GM12878 (cell line): ENCODE data around the gene RGP1. TPM values are rescaled to one million over a fixed set of nuclear protein-coding genes. Genes with fewer than 3 reads are reported as not detected.

Source experiments
- ATAC-seq: fragments of 200-7000 bp; cut with Tn5 transposase; 3 replicates; pipeline ENCODE4 v1.9.1; 2020; ENCODE audit warnings: mild to moderate bottlenecking, moderate library complexity
- BruUV-seq: library from RNA; stranded (reverse); fragments of 400-500 nt; replicated peaks from 2 replicates; lab custom pipeline; 2021; lab: Mats Ljungman, UMichigan
- CTCF ChIA-PET: fragments of 300-600 bp; sonication (Branson Sonifier 250); formaldehyde crosslinking; extraction: SDS; loops from one replicate; lab custom pipeline; 2021; ENCODE audit warnings: inconsistent platforms; lab: Yijun Ruan, JAX
- POLR2A ChIA-PET: fragments of 350-600 bp; formaldehyde crosslinking; extraction: SDS; loops from one replicate; lab custom pipeline; 2021; ENCODE audit warnings: inconsistent platforms; lab: Charles Lee
- RAD21 ChIA-PET: fragments of 300-600 bp; sonication (Branson Sonifier 250); formaldehyde crosslinking; loops from one replicate; lab custom pipeline; 2023; ENCODE audit warnings: antibody characterized with exemption; ENCODE audit not compliant: unreplicated experiment; lab: Charles Lee
- SMC1A ChIA-PET: fragments of 300-600 bp; sonication (Branson Sonifier 250); formaldehyde crosslinking; loops from one replicate; lab custom pipeline; 2023; ENCODE audit not compliant: unreplicated experiment, uncharacterized antibody; lab: Charles Lee
- DNase-seq: peaks from one replicate; pipeline ENCODE4 v3.0.0-alpha.2; 2011; ENCODE audit warnings: low read depth, low spot score
- FAIRE-seq: peaks from 3 replicates; lab custom pipeline; 2011; peaks lifted over from hg19 to GRCh38; lab: Jason Lieb, UNC
- H2AFZ ChIP-seq: 2 replicates; pipeline ENCODE4 v1.6.0; 2011; ENCODE audit warnings: low read depth, low read length, control low read depth; ENCODE audit not compliant: control insufficient read depth
- H3K27ac ChIP-seq: 2 replicates; pipeline ENCODE4 v1.5.1; 2011; ENCODE audit warnings: control low read depth; ENCODE audit not compliant: control insufficient read depth, insufficient read depth
- H3K27me3 ChIP-seq, 2 experiments: replicated peaks in 1 of 2; 2 replicates each; pipeline versions ENCODE4 v1.6.0 to v1.6.1; 2011; ENCODE audit warnings: low read length in 1 of 2; ENCODE audit not compliant: control insufficient read depth in 2 of 2, insufficient read depth in 2 of 2
- H3K36me3 ChIP-seq, 2 experiments: 2 replicates each; pipeline ENCODE4 v1.5.1; 2011; ENCODE audit warnings: low read length in 1 of 2; ENCODE audit not compliant: control insufficient read depth in 2 of 2, insufficient read depth in 2 of 2
- H3K4me1 ChIP-seq: 2 replicates; pipeline ENCODE4 v1.6.1; 2011; ENCODE audit warnings: mild to moderate bottlenecking, low read length, moderate library complexity, mixed read lengths; ENCODE audit not compliant: control insufficient read depth, insufficient read depth
- H3K4me2 ChIP-seq: 2 replicates; pipeline ENCODE4 v1.6.0; 2011; ENCODE audit warnings: control low read depth; ENCODE audit not compliant: control insufficient read depth, insufficient read depth
- H3K4me3 ChIP-seq: fragments of 200-600 bp; sonication (generic); 2 replicates; pipeline ENCODE4 v1.5.1; 2016
- H3K79me2 ChIP-seq: 2 replicates; pipeline ENCODE4 v1.6.0; 2011; ENCODE audit warnings: low read length; ENCODE audit not compliant: control insufficient read depth, insufficient read depth
- H3K9ac ChIP-seq: 2 replicates; pipeline ENCODE4 v1.8.0; 2011; ENCODE audit warnings: low read length, control low read depth, mixed read lengths; ENCODE audit not compliant: control insufficient read depth, insufficient read depth
- H3K9me3 ChIP-seq: replicated peaks from 3 replicates; pipeline ENCODE4 v1.5.1; 2011; ENCODE audit warnings: mild to moderate bottlenecking, low read length; ENCODE audit not compliant: control insufficient read depth, insufficient read depth
- H4K20me1 ChIP-seq: 2 replicates; pipeline ENCODE4 v1.6.0; 2011; ENCODE audit not compliant: control insufficient read depth, insufficient read depth
- EGR1 ChIP-seq, 2 experiments: IDR thresholded peaks; 1 replicate in 1 of 2; 2 replicates in 1 of 2; pipeline ENCODE4 v1.6.1; 2011 to 2012; ENCODE audit warnings: low read depth in 2 of 2, low read length in 2 of 2, borderline replicate concordance in 1 of 2, mild to moderate bottlenecking in 1 of 2, moderate library complexity in 1 of 2
- ELK1 ChIP-seq: IDR thresholded peaks from 2 replicates; pipeline ENCODE4 v1.6.1; 2012; ENCODE audit warnings: low read depth, low read length, improper control_type of control experiment
- HDGF ChIP-seq: fragments of 450-650 bp; IDR thresholded peaks from 2 replicates; pipeline ENCODE4 v1.6.1; 2016; ENCODE audit warnings: antibody characterized with exemption
- IKZF1 ChIP-seq: fragments of 450-650 bp; conservative IDR thresholded peaks from 2 replicates; pipeline ENCODE4 v1.6.1; 2017; ENCODE audit warnings: antibody characterized with exemption, mild to moderate bottlenecking
- PBX3 ChIP-seq: IDR thresholded peaks from 2 replicates; pipeline ENCODE4 v1.6.1; 2011; ENCODE audit warnings: mild to moderate bottlenecking, low read depth, low read length, moderate library complexity; ENCODE audit not compliant: insufficient replicate concordance
- RB1 ChIP-seq: fragments of 450-650 bp; formaldehyde crosslinking; IDR thresholded peaks from 2 replicates; pipeline ENCODE4 v1.6.1; 2017; ENCODE audit warnings: mild to moderate bottlenecking, borderline replicate concordance
- SIX5 ChIP-seq: IDR thresholded peaks from 2 replicates; pipeline ENCODE4 v1.6.1; 2011; ENCODE audit warnings: mild to moderate bottlenecking, low read depth, low read length, moderate library complexity; ENCODE audit not compliant: severe bottlenecking
- SUPT20H ChIP-seq: IDR thresholded peaks from 2 replicates; pipeline ENCODE4 v1.6.1; 2011; ENCODE audit warnings: low read depth, mild to moderate bottlenecking, low read length, moderate library complexity, borderline replicate concordance; ENCODE audit not compliant: control insufficient read depth
- ZBTB40 ChIP-seq: fragments of 450-650 bp; IDR thresholded peaks from 2 replicates; pipeline ENCODE4 v1.6.1; 2016; ENCODE audit warnings: mild to moderate bottlenecking, moderate library complexity, borderline replicate concordance
- ZNF274 ChIP-seq: IDR thresholded peaks from one replicate; pipeline ENCODE4 v1.8.0; 2011; ENCODE audit not compliant: insufficient read length, insufficient read depth
- WGBS: methylation state at CpG from one replicate; pipeline ENCODE4 v1.1.6; 2016; ENCODE audit warnings: low lambda C conversion rate; ENCODE audit not compliant: insufficient replicate concordance, insufficient coverage; ENCODE audit errors: missing lambda C conversion rate; 5-methylcytosine and 5-hydroxymethylcytosine counted together
- in situ Hi-C: fragments of 300-500 bp; cut with MboI; formaldehyde crosslinking; loops from 9 replicates; pipeline ENCODE4 v1.14.3; 2018; ENCODE audit warnings: mixed read lengths
- intact Hi-C: fragments of 100-400 bp; cut with micrococcal nuclease; formaldehyde crosslinking; loops from one replicate; pipeline ENCODE4 v1.14.2; 2022; ENCODE audit not compliant: unreplicated experiment
- polyA plus RNA-seq, 11 experiments: library from polyadenylated mRNA; depleted of rRNA in 4 of 11; unstranded in 6 of 11; stranded (reverse) in 5 of 11; fragments of >200 nt; fragmentation: Nextera tagmentation in 4 of 11; fragmentation: Illumina TruSeq in 1 of 11; extraction: Ambion mirVana in 4 of 11; extraction: Trizol in 1 of 11; gene quantifications; 1 replicate in 1 of 11; 2 replicates in 10 of 11; pipeline versions ENCODE4 v1.2.1 to v1.2.3, GENCODE V29; 2011 to 2016; ENCODE audit warnings: inconsistent platforms in 2 of 11, missing spikeins in 2 of 11, low read depth in 1 of 11
- total RNA-seq, 4 experiments: library from RNA; depleted of rRNA in 3 of 4; stranded (reverse); fragments of >200 nt in 3 of 4; fragmentation: Illumina TruSeq in 1 of 4; extraction: Trizol in 1 of 4; gene quantifications; 2 replicates each; pipeline versions ENCODE4 v1.2.1 to v1.2.3, GENCODE V29; 2013 to 2021

The RGP1 gene
- total and polyA plus RNA-seq, 10 of the 15 experiments (the other 5 are each of a cell fraction or from before 2014, with no cell fraction given): 0.44 to 14.9 (median 7.4) TPM

GRCh38 chr9:35801328-35802128, 52.4 kb downstream of the RGP1 start (continued):
- no peak for TF ChIP-seq ZBTB40

GRCh38 chr9:35806101-35806500, 57.0 kb downstream of the RGP1 start:
- POLR2A ChIA-PET: no interaction called here
- TF ChIP-seq EGR1 (IDR thresholded peaks at IDR 0.05; ENCODE audit: borderline replicate concordance in 1 of 2, low read depth in 2 of 2, low read length in 2 of 2) (no peak), ELK1 (no peak), RB1 (no peak), IKZF1 (no peak), ZNF274 (no peak), SUPT20H (no peak), PBX3 (no peak), SIX5 (no peak), HDGF (no peak)

More at GRCh38 chr9:35806101-35806500, 57.0 kb downstream of the RGP1 start:
- DNase-seq: no peak
- no peak for ATAC-seq
- Histone ChIP-seq H2AFZ (no peak overlapping the region), H3K9me3 (no peaks in the 10 kb centered on the region), H3K4me2 (no peak overlapping the region), H3K36me3 (peaks cover 5 to 23% of the 10 kb centered on the region in 2 experiments), H3K27me3 (no peaks in the 10 kb centered on the region), H3K79me2 (no peaks in the 10 kb centered on the region), H3K4me3 (no peak overlapping the region), H3K9ac (no peak overlapping the region), H4K20me1 (no peaks in the 10 kb centered on the region), H3K27ac (no peak overlapping the region), H3K4me1 (peaks cover 5% of the 10 kb centered on the region)
- in situ Hi-C loops (no loop called here), intact Hi-C loops (no loop called here)
- ChIA-PET SMC1A (interaction anchor here (0.9 kb wide), 1 partner anchor 9 kb away, joined by 4 read pairs; no protein-coding TSS in a partner anchor), CTCF (interaction anchor here (1.6 to 2.0 kb wide), 3 partner anchors 8 to 76 kb away, joined by 4 to 6 read pairs (median 6); partner anchors contain the start of gene HINT2), RAD21 (no interaction called here)
- no peak for FAIRE-seq
- no TSS peak for BruUV-seq
- WGBS: 98% methylated on average over 8 of the region's 8 CpGs
